Thoracic aorta (tissue), 2 donors: ENCODE results near the gene GPRIN2. TPM values are rescaled to one million over a fixed set of nuclear protein-coding genes. Genes with fewer than 3 reads are reported as not detected.
"Not testable (repeated sequence)": the region's sequence is repeated elsewhere in the genome, so short reads cannot be mapped to it uniquely, and the experiment has no call there.

ENCODE experiments used
- ATAC-seq: fragments of 150-250 bp; one replicate; pipeline ENCODE4 v1.8.0; 2017; ENCODE audit warnings: low read depth; ENCODE audit not compliant: insufficient number of reproducible peaks, low FRiP score
- DNase-seq: peaks from one replicate; pipeline ENCODE4 v3.0.0-alpha.2; 2020; ENCODE audit warnings: low spot score
- H3K27ac ChIP-seq, 2 donors: fragments of 200-600 bp; sonication (generic); 1 replicate in 1 of 2; 2 replicates in 1 of 2; pipeline ENCODE4 v1.5.1; 2016; ENCODE audit warnings: mild to moderate bottlenecking in 2 of 2, moderate library complexity in 2 of 2
- H3K27me3 ChIP-seq: fragments of 200-600 bp; sonication (generic); replicated peaks from 2 replicates; pipeline ENCODE4 v1.6.0; 2016; ENCODE audit warnings: mild to moderate bottlenecking; ENCODE audit not compliant: insufficient read depth
- H3K36me3 ChIP-seq: fragments of 200-600 bp; sonication (generic); one replicate; pipeline ENCODE4 v1.5.1; 2016
- H3K4me1 ChIP-seq, 2 donors: fragments of 200-600 bp; sonication (generic); 1 replicate in 1 of 2; 2 replicates in 1 of 2; pipeline versions ENCODE4 v1.5.1 to v1.6.0; 2016; ENCODE audit warnings: low read depth in 2 of 2, mild to moderate bottlenecking in 1 of 2; ENCODE audit not compliant: control insufficient read depth in 1 of 2
- H3K4me3 ChIP-seq: fragments of 200-600 bp; sonication (generic); 2 replicates; pipeline ENCODE4 v1.5.1; 2016; ENCODE audit warnings: mild to moderate bottlenecking
- H3K9me3 ChIP-seq: fragments of 200-600 bp; sonication (generic); 2 replicates; pipeline ENCODE4 v1.5.1; 2016
- CTCF ChIP-seq: fragments of 200-600 bp; sonication (generic); IDR thresholded peaks from one replicate; pipeline ENCODE4 v1.5.1; 2019; ENCODE audit warnings: antibody characterized with exemption
- total RNA-seq, 2 donors: library from RNA; depleted of rRNA; stranded (reverse); fragments of >200 nt; gene quantifications; one replicate each; pipeline versions ENCODE4 v1.1.0 to v1.2.3, GENCODE V29; 2016

The GPRIN2 gene
- total RNA-seq, 2 donors from 2014 or later: 0.27 to 4.8 TPM

GRCh38 chr10:46514899-46515298 lies 41.6 kb downstream of the GPRIN2 start:
- Histone ChIP-seq H3K9me3 (no peaks in the 10 kb centered on the region), H3K27me3 (no peaks in the 10 kb centered on the region), H3K27ac (no peak overlapping the region), H3K36me3 (no peaks in the 10 kb centered on the region), H3K4me3 (no peak overlapping the region), H3K4me1 (no peaks in the 10 kb centered on the region)
- no peak for TF ChIP-seq CTCF
- no peak for DNase-seq
- no peak for ATAC-seq

- no peaks in the 10 kb centered on the region for H3K27me3 ChIP-seq
- H3K9me3 ChIP-seq: no peaks in the 10 kb centered on the region
- no peaks in the 10 kb centered on the region for H3K36me3 ChIP-seq
- DNase-seq (no peak), ATAC-seq (no peak)
- H3K4me3 ChIP-seq: no peak overlapping the region
- H3K4me1 ChIP-seq: no peaks in the 10 kb centered on the region
- H3K27ac ChIP-seq: no peak overlapping the region
- TF ChIP-seq CTCF: no peak
Measured at GRCh38 chr10:46514431-46514861, 42.0 kb downstream of the GPRIN2 start.

- ATAC-seq, H3K9me3 ChIP-seq, H3K4me1 ChIP-seq, H3K27ac ChIP-seq, H3K4me3 ChIP-seq, H3K36me3 ChIP-seq, DNase-seq, H3K27me3 ChIP-seq: not testable (repeated sequence)
Measured at GRCh38 chr10:46513333-46513732, 43.1 kb downstream of the GPRIN2 start.

GRCh38 chr10:46512725-46513124 lies 43.7 kb downstream of the GPRIN2 start:
- H3K9me3 ChIP-seq, H3K4me1 ChIP-seq, ATAC-seq, H3K36me3 ChIP-seq, DNase-seq, H3K4me3 ChIP-seq, H3K27ac ChIP-seq, H3K27me3 ChIP-seq: not testable (repeated sequence)

GRCh38 chr10:46512002-46512401 lies 44.5 kb downstream of the GPRIN2 start:
- not testable (repeated sequence) for H3K4me1 ChIP-seq, H3K27me3 ChIP-seq, H3K36me3 ChIP-seq, DNase-seq, H3K27ac ChIP-seq, H3K4me3 ChIP-seq, ATAC-seq, H3K9me3 ChIP-seq

Other genes with a start within 250 kb of the GPRIN2 start
- not detected for gene ANXA8L1, start 180.9 kb downstream of the GPRIN2 start, total RNA-seq
- not detected for gene NPY4R, start 90.7 kb downstream of the GPRIN2 start, total RNA-seq
- gene SYT15, start 22.5 kb upstream of the GPRIN2 start, total RNA-seq: 1 to 10 TPM; 2.6 to 7.1 TPM